ENCODE results near the gene MPZL3.

The MPZL3 gene

DNA sequence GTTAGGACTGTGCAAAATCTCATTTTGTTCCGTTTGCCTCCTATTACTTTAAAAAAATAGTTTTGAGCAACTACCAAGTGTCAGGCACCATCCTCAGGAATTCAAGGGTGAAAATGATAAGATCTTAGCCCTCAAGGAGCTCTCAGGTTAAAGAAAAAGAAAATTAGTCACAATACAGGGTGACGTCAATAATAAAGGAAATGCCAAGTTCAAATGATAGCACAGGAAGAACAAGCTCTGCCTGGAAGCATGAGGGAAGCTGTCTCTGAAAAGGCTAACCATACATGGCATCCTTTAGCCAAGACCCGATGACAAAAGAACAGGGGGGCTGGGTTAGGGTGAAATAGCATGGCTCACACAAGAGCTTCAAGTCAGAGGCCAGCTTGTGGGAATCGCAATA, 23.0 kb upstream of the MPZL3 start:
- H3K9ac ChIP-seq (ENCODE audit: low read length) = no peak overlapping the region
- peaks cover 12% of the 10 kb centered on the region for H3K4me1 ChIP-seq (ENCODE audit: low read length)
- H3K4me3 ChIP-seq (ENCODE audit: low read length) = no peak overlapping the region
- no peaks in the 10 kb centered on the region for H3K36me3 ChIP-seq (replicated peaks; ENCODE audit: low read depth, low read length)
- no peak for TF ChIP-seq CTCF (IDR thresholded peaks at IDR 0.05; ENCODE audit: low read depth, low read length)
- TF ChIP-seq EZH2phosphoT487 (IDR thresholded peaks at IDR 0.05; ENCODE audit: low read depth) = no peak
- H4K20me1 ChIP-seq (ENCODE audit: insufficient read depth, low read length) = no peaks in the 10 kb centered on the region
- H3K27me3 ChIP-seq (ENCODE audit: low read depth, low read length) = peaks cover 7% of the 10 kb centered on the region; the same call in 1 of the 2 replicates
- H3K4me2 ChIP-seq (ENCODE audit: low read length) = no peak overlapping the region
- H3K27ac ChIP-seq (ENCODE audit: low read length) = no peak overlapping the region
- H3K79me2 ChIP-seq (ENCODE audit: low read length) = no peaks in the 10 kb centered on the region
- H3K9me3 ChIP-seq (ENCODE audit: insufficient read depth, low read length) = no peaks in the 10 kb centered on the region
- no peak overlapping the region for H2AFZ ChIP-seq (ENCODE audit: low read depth, low read length)

- Histone ChIP-seq H3K9ac (ENCODE audit: low read length) (no peak overlapping the region), H3K36me3 (replicated peaks; ENCODE audit: low read depth, low read length) (no peaks in the 10 kb centered on the region), H3K9me3 (ENCODE audit: insufficient read depth, low read length) (no peaks in the 10 kb centered on the region), H3K4me2 (ENCODE audit: low read length) (no peak overlapping the region), H3K27ac (ENCODE audit: low read length) (no peak overlapping the region), H3K4me3 (ENCODE audit: low read length) (no peak overlapping the region), H3K27me3 (ENCODE audit: low read depth, low read length) (peaks cover 14% of the 10 kb centered on the region; the same call in 1 of the 2 replicates), H3K79me2 (ENCODE audit: low read length) (no peaks in the 10 kb centered on the region), H3K4me1 (ENCODE audit: low read length) (peaks cover 12% of the 10 kb centered on the region), H2AFZ (ENCODE audit: low read depth, low read length) (no peak overlapping the region), H4K20me1 (ENCODE audit: insufficient read depth, low read length) (no peaks in the 10 kb centered on the region)
- TF ChIP-seq CTCF (IDR thresholded peaks at IDR 0.05; ENCODE audit: low read depth, low read length) (no peak), EZH2phosphoT487 (IDR thresholded peaks at IDR 0.05; ENCODE audit: low read depth) (no peak)
These were observed 22.0 kb upstream of the MPZL3 start for GRCh38 chr11:118274186-118274585.

GRCh38 chr11:118272001-118272400, 19.8 kb upstream of the MPZL3 start:
- no peak overlapping the region for H3K4me3 ChIP-seq (ENCODE audit: low read length)
- no peak overlapping the region for H3K4me2 ChIP-seq (ENCODE audit: low read length)
- no peaks in the 10 kb centered on the region for H3K9me3 ChIP-seq (ENCODE audit: insufficient read depth, low read length)
- no peaks in the 10 kb centered on the region for H4K20me1 ChIP-seq (ENCODE audit: insufficient read depth, low read length)
- H3K27ac ChIP-seq (ENCODE audit: low read length) = no peak overlapping the region
- no peak for TF ChIP-seq CTCF (IDR thresholded peaks at IDR 0.05; ENCODE audit: low read depth, low read length)
- TF ChIP-seq EZH2phosphoT487 (IDR thresholded peaks at IDR 0.05; ENCODE audit: low read depth) = no peak
- H2AFZ ChIP-seq (ENCODE audit: low read depth, low read length) = no peak overlapping the region
- peaks cover 27% of the 10 kb centered on the region for H3K27me3 ChIP-seq (ENCODE audit: low read depth, low read length)
- no peaks in the 10 kb centered on the region for H3K79me2 ChIP-seq (ENCODE audit: low read length)
- H3K9ac ChIP-seq (ENCODE audit: low read length) = no peak overlapping the region
- no peaks in the 10 kb centered on the region for H3K36me3 ChIP-seq (replicated peaks; ENCODE audit: low read depth, low read length)
- H3K4me1 ChIP-seq (ENCODE audit: low read length) = peaks cover 5% of the 10 kb centered on the region

- H3K9me3 ChIP-seq (ENCODE audit: insufficient read depth, low read length) = no peaks in the 10 kb centered on the region
- H3K4me1 ChIP-seq (ENCODE audit: low read length) = peaks cover 11% of the 10 kb centered on the region
- H3K4me3 ChIP-seq (ENCODE audit: low read length) = no peak overlapping the region
- no peaks in the 10 kb centered on the region for H3K36me3 ChIP-seq (replicated peaks; ENCODE audit: low read depth, low read length)
- no peak overlapping the region for H2AFZ ChIP-seq (ENCODE audit: low read depth, low read length)
- no peaks in the 10 kb centered on the region for H4K20me1 ChIP-seq (ENCODE audit: insufficient read depth, low read length)
- peaks cover 53% of the 10 kb centered on the region for H3K27me3 ChIP-seq (ENCODE audit: low read depth, low read length)
- no peak overlapping the region for H3K27ac ChIP-seq (ENCODE audit: low read length)
- no peak overlapping the region for H3K9ac ChIP-seq (ENCODE audit: low read length)
- H3K79me2 ChIP-seq (ENCODE audit: low read length) = no peaks in the 10 kb centered on the region
- no peak overlapping the region for H3K4me2 ChIP-seq (ENCODE audit: low read length)
- TF ChIP-seq CTCF (IDR thresholded peaks at IDR 0.05; ENCODE audit: low read depth, low read length) = no peak
- TF ChIP-seq EZH2phosphoT487 (IDR thresholded peaks at IDR 0.05; ENCODE audit: low read depth) = no peak
These were observed 15.3 kb upstream of the MPZL3 start for GRCh38 chr11:118267486-118267885.

All from OCI-LY3 (cell line).